MM.1S (cell line): ENCODE results near the gene C19orf38.

Experiments
- EZH2 ChIP-seq: fragments of 300-600 bp; sonication (generic); optimal IDR thresholded peaks from 2 replicates; pipeline ENCODE3; 2017; ENCODE audit warnings: low read depth, mild to moderate bottlenecking, antibody characterized with exemption, low read length, mixed read lengths
- EZH2phosphoT487 ChIP-seq: fragments of 300-600 bp; sonication (generic); IDR thresholded peaks from 2 replicates; pipeline ENCODE4 v1.6.1; 2018; ENCODE audit warnings: antibody characterized with exemption, low read length
- TF ChIP-seq, protein P1 (sequence below): fragments of 300-600 bp; sonication (generic); IDR thresholded peaks from 2 replicates; pipeline ENCODE4 v1.5.1; 2016; ENCODE audit warnings: antibody characterized with exemption, low read length, mixed read lengths

DNA sequence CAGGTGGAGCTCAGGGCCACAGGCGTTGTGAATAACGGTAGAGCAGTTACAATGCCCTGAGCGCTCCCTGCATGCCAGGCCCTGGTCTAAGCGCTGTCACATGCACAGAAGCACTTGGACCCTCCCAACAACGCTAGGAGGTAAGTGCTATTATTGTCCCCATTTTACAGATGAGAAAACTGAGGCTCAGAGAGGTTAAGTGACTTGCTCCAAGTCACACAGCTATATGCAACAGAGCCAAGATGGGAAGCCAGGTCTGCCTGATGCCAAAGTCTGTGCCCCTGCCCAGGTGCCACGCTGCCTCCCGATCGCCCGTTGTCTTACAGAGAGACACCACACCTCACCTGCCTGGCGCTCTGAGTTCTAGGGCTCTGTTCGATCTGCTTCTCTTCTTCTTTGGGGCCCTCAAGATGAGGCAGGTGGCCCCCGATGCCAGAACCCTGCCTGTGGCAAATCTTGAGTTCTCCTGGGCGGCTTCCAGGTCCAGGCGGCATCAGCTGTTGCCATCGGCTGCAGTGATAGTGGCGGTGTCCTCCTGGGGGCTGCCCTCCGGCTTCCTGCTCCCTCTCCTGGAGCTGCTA lies 60.3 kb downstream of the C19orf38 start:
- TF ChIP-seq, protein P1, sequence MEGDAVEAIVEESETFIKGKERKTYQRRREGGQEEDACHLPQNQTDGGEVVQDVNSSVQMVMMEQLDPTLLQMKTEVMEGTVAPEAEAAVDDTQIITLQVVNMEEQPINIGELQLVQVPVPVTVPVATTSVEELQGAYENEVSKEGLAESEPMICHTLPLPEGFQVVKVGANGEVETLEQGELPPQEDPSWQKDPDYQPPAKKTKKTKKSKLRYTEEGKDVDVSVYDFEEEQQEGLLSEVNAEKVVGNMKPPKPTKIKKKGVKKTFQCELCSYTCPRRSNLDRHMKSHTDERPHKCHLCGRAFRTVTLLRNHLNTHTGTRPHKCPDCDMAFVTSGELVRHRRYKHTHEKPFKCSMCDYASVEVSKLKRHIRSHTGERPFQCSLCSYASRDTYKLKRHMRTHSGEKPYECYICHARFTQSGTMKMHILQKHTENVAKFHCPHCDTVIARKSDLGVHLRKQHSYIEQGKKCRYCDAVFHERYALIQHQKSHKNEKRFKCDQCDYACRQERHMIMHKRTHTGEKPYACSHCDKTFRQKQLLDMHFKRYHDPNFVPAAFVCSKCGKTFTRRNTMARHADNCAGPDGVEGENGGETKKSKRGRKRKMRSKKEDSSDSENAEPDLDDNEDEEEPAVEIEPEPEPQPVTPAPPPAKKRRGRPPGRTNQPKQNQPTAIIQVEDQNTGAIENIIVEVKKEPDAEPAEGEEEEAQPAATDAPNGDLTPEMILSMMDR = no peak
- TF ChIP-seq EZH2phosphoT487 (no peak), EZH2 (no peak)
